ENCODE results near the gene OSTF1. TPM values are rescaled to one million over a fixed set of nuclear protein-coding genes. Genes with fewer than 3 reads are reported as not detected.

OSTF1 gene
- total and polyA plus RNA-seq, 7 donors, result 11.0 to 105 (median 20.7) TPM

- intact Hi-C loops (cut with DNase I), result no loop called here
- peaks cover 0 to 2% (median 0%) of the 10 kb centered on the region in 4 donors for H3K9me3 ChIP-seq
- DNase-seq, result no peak
- no peaks in the 10 kb centered on the region for H3K4me1 ChIP-seq
- H3K27me3 ChIP-seq, result no peaks in the 10 kb centered on the region
- H3K36me3 ChIP-seq, result peaks cover 0 to 13% (median 1%) of the 10 kb centered on the region in 4 donors
- no peak for TF ChIP-seq CTCF (IDR thresholded peaks at IDR 0.05)
- no peak for TF ChIP-seq POLR2AphosphoS5 (IDR thresholded peaks at IDR 0.05)
- TF ChIP-seq POLR2A (IDR thresholded peaks at IDR 0.05), result no peak
- no peak for TF ChIP-seq EP300 (IDR thresholded peaks at IDR 0.05)
- no peak overlapping the region for H3K27ac ChIP-seq
- no peak overlapping the region for H3K4me3 ChIP-seq
These were observed 76.3 kb downstream of the OSTF1 start for GRCh38 chr9:75164573-75164972.

- intact Hi-C loops (cut with DNase I), result no loop called here
- H3K36me3 ChIP-seq, result peaks cover 0 to 13% (median 1%) of the 10 kb centered on the region in 4 donors
- WGBS, 2 donors, result 80 to 93% methylated on average over 1 of the region's 1 CpG
These were observed 79.0 kb downstream of the OSTF1 start for GRCh38 chr9:75167281-75167680.

GRCh38 chr9:75168270-75169178 is 80.2 kb downstream of the OSTF1 start:
- H3K27me3 ChIP-seq, result no peaks in the 10 kb centered on the region
- TF ChIP-seq EP300 (IDR thresholded peaks at IDR 0.05), result no peak
- no peak for TF ChIP-seq POLR2AphosphoS5 (IDR thresholded peaks at IDR 0.05)
- no peak for TF ChIP-seq CTCF (IDR thresholded peaks at IDR 0.05)
- TF ChIP-seq POLR2A (IDR thresholded peaks at IDR 0.05), result no peak
- H3K4me1 ChIP-seq, result no peaks in the 10 kb centered on the region
- no peak overlapping the region for H3K4me3 ChIP-seq
- WGBS, 2 donors, result 79 to 90% methylated on average over 2 of the region's 2 CpGs
- intact Hi-C loops (cut with DNase I), result no loop called here
- peaks cover 0 to 13% (median 1%) of the 10 kb centered on the region in 4 donors for H3K36me3 ChIP-seq
- peaks cover 0 to 2% (median 0%) of the 10 kb centered on the region in 4 donors for H3K9me3 ChIP-seq
- H3K27ac ChIP-seq, result no peak overlapping the region
- no peak for DNase-seq

More at GRCh38 chr9:75167281-75167680, 79.0 kb downstream of the OSTF1 start:
- no peak for TF ChIP-seq POLR2A (IDR thresholded peaks at IDR 0.05)
- TF ChIP-seq POLR2AphosphoS5 (IDR thresholded peaks at IDR 0.05), result no peak
- Histone ChIP-seq H3K27me3 (no peaks in the 10 kb centered on the region), H3K9me3 (peaks cover 0 to 2% (median 0%) of the 10 kb centered on the region in 4 donors), H3K27ac (no peak overlapping the region), H3K4me1 (no peaks in the 10 kb centered on the region), H3K4me3 (no peak overlapping the region)
- no peak for DNase-seq

GRCh38 chr9:75169623-75170022 is 81.3 kb downstream of the OSTF1 start:
- no peak overlapping the region for H3K27ac ChIP-seq
- no peak for DNase-seq
- WGBS, 2 donors, result 86 to 92% methylated on average over 4 of the region's 4 CpGs
- peaks cover 0 to 13% (median 1%) of the 10 kb centered on the region in 4 donors for H3K36me3 ChIP-seq
- no peaks in the 10 kb centered on the region for H3K27me3 ChIP-seq
- intact Hi-C loops (cut with DNase I), result no loop called here
- no peak overlapping the region for H3K4me3 ChIP-seq
- peaks cover 0 to 2% (median 0%) of the 10 kb centered on the region in 4 donors for H3K9me3 ChIP-seq
- TF ChIP-seq CTCF (IDR thresholded peaks at IDR 0.05), result no peak
- no peaks in the 10 kb centered on the region for H3K4me1 ChIP-seq

GRCh38 chr9:75170898-75171360 is 82.6 kb downstream of the OSTF1 start:
- peaks cover 0 to 2% (median 0%) of the 10 kb centered on the region in 4 donors for H3K9me3 ChIP-seq
- TF ChIP-seq CTCF (IDR thresholded peaks at IDR 0.05), result no peak
- no peak for TF ChIP-seq EP300 (IDR thresholded peaks at IDR 0.05)
- no peak for TF ChIP-seq POLR2AphosphoS5 (IDR thresholded peaks at IDR 0.05)
- TF ChIP-seq POLR2A (IDR thresholded peaks at IDR 0.05), result no peak
- intact Hi-C loops (cut with DNase I), result no loop called here
- no peaks in the 10 kb centered on the region for H3K27me3 ChIP-seq
- H3K36me3 ChIP-seq, result peaks cover 0 to 13% (median 0%) of the 10 kb centered on the region in 4 donors
- H3K4me1 ChIP-seq, result no peaks in the 10 kb centered on the region
- H3K4me3 ChIP-seq, result no peak overlapping the region
- no peak overlapping the region for H3K27ac ChIP-seq
- 87 to 99% methylated on average over 2 of the region's 2 CpGs for WGBS, 2 donors
- DNase-seq, result no peak

Measured in sigmoid colon (tissue), 7 donors.